Measurements from ENCODE around the gene IL23R. TPM values are rescaled to one million over a fixed set of nuclear protein-coding genes. Genes with fewer than 3 reads are reported as not detected.

The IL23R gene
- total and polyA plus RNA-seq, 4 donors, result 0.06 to 0.20 (median 0.06) TPM; not detected in 1

DNA sequence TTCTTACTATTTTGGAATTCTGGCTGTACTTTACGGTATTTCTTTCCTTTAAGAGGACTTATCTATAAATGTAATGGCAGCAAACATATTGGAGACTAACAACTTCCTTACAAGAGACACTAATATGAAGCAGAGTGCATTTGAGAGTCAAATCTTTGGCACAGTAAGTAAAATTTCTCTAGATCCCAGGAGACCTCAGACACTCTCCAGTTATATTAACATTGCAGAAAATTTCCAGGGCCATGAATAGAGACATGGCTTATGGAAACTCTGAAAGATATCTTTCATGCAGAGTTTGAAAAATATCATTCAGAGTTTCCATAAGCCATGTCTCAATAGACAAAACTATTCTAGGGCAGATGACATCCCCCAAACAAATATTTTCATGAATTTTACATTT, 51.2 kb downstream of the IL23R start:
- Histone ChIP-seq H3K4me1 (ENCODE audit: control insufficient read depth, insufficient read depth, low read length) (no peaks in the 10 kb centered on the region), H3K27me3 (ENCODE audit: control insufficient read depth, insufficient read depth, low read length) (no peaks in the 10 kb centered on the region), H3K27ac (ENCODE audit: low read depth, low read length) (no peak overlapping the region), H3K9me3 (ENCODE audit: control insufficient read depth, insufficient read depth, low read length) (no peaks in the 10 kb centered on the region), H3K36me3 (ENCODE audit: control insufficient read depth, insufficient read depth, low read length) (no peaks in the 10 kb centered on the region), H3K4me3 (ENCODE audit: low read depth, low read length) (no peak overlapping the region)
- no peak for DNase-seq (ENCODE audit: low read depth in 4 of 6, low spot score in 6 of 6)
- no CpG with 5 or more reads among the region's 1 CpG for whole genome bisulfite sequencing (ENCODE audit: insufficient coverage)

- Histone ChIP-seq H3K9me3 (ENCODE audit: control insufficient read depth, insufficient read depth, low read length) (no peaks in the 10 kb centered on the region), H3K4me3 (ENCODE audit: low read depth, low read length) (no peak overlapping the region), H3K27me3 (ENCODE audit: control insufficient read depth, insufficient read depth, low read length) (no peaks in the 10 kb centered on the region), H3K4me1 (ENCODE audit: control insufficient read depth, insufficient read depth, low read length) (no peaks in the 10 kb centered on the region), H3K36me3 (ENCODE audit: control insufficient read depth, insufficient read depth, low read length) (no peaks in the 10 kb centered on the region), H3K27ac (ENCODE audit: low read depth, low read length) (no peak overlapping the region)
- no CpG with 5 or more reads among the region's 1 CpG for WGBS (ENCODE audit: insufficient coverage)
- DNase-seq (ENCODE audit: low read depth in 4 of 6, low spot score in 6 of 6), result peak in 1 of 6 donors; percentile 58
Observed at GRCh38 chr1:67217938-67218337, 51.7 kb downstream of the IL23R start.

GRCh38 chr1:67224856-67225255, 58.6 kb downstream of the IL23R start:
- no peak overlapping the region for H3K4me3 ChIP-seq (ENCODE audit: low read depth, low read length)
- WGBS (ENCODE audit: insufficient coverage), result no CpG with 5 or more reads among the region's 2 CpGs
- no peaks in the 10 kb centered on the region for H3K9me3 ChIP-seq (ENCODE audit: control insufficient read depth, insufficient read depth, low read length)
- H3K27ac ChIP-seq (ENCODE audit: low read depth, low read length), result no peak overlapping the region
- no peaks in the 10 kb centered on the region for H3K4me1 ChIP-seq (ENCODE audit: control insufficient read depth, insufficient read depth, low read length)
- no peaks in the 10 kb centered on the region for H3K27me3 ChIP-seq (ENCODE audit: control insufficient read depth, insufficient read depth, low read length)
- peak in 2 of 6 donors; percentile 7 to 40 for DNase-seq (ENCODE audit: low read depth in 4 of 6, low spot score in 6 of 6)
- H3K36me3 ChIP-seq (ENCODE audit: control insufficient read depth, insufficient read depth, low read length), result no peaks in the 10 kb centered on the region

- Histone ChIP-seq H3K27me3 (ENCODE audit: control insufficient read depth, insufficient read depth, low read length) (no peaks in the 10 kb centered on the region), H3K4me3 (ENCODE audit: low read depth, low read length) (no peak overlapping the region), H3K4me1 (ENCODE audit: control insufficient read depth, insufficient read depth, low read length) (no peaks in the 10 kb centered on the region), H3K36me3 (ENCODE audit: control insufficient read depth, insufficient read depth, low read length) (no peaks in the 10 kb centered on the region), H3K27ac (ENCODE audit: low read depth, low read length) (no peak overlapping the region), H3K9me3 (ENCODE audit: control insufficient read depth, insufficient read depth, low read length) (no peaks in the 10 kb centered on the region)
- no peak for DNase-seq (ENCODE audit: low read depth in 4 of 6, low spot score in 6 of 6)
- WGBS (ENCODE audit: insufficient coverage), result no CpG with 5 or more reads among the region's 3 CpGs
Observed at GRCh38 chr1:67226688-67227087, 60.4 kb downstream of the IL23R start.

DNA sequence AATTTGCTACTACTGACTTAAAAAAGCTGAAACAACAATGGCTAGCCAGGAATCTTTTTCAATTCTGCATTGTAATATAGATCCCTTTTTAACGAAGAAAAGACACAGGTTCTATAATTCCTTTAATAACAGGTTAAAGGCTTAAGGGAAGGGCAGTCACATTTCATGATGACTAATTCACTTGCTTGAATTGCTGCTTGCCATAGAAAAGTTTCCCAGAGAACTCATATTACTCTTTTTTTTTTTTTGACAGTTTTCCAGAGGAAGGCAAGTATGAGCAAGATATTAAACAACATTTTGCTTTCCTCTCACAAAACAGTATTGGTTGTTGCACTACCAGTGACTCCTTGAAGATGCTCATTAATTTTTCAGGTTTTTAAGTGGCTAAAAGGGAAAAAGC, 60.9 kb downstream of the IL23R start:
- no peaks in the 10 kb centered on the region for H3K4me1 ChIP-seq (ENCODE audit: control insufficient read depth, insufficient read depth, low read length)
- H3K9me3 ChIP-seq (ENCODE audit: control insufficient read depth, insufficient read depth, low read length), result no peaks in the 10 kb centered on the region
- no CpG with 5 or more reads among the region's 1 CpG for WGBS (ENCODE audit: insufficient coverage)
- no peak for DNase-seq (ENCODE audit: low read depth in 4 of 6, low spot score in 6 of 6)
- H3K4me3 ChIP-seq (ENCODE audit: low read depth, low read length), result no peak overlapping the region
- no peak overlapping the region for H3K27ac ChIP-seq (ENCODE audit: low read depth, low read length)
- H3K27me3 ChIP-seq (ENCODE audit: control insufficient read depth, insufficient read depth, low read length), result no peaks in the 10 kb centered on the region
- no peaks in the 10 kb centered on the region for H3K36me3 ChIP-seq (ENCODE audit: control insufficient read depth, insufficient read depth, low read length)

GRCh38 chr1:67228791-67229190, 62.5 kb downstream of the IL23R start:
- Histone ChIP-seq H3K4me3 (ENCODE audit: low read depth, low read length) (no peak overlapping the region), H3K27me3 (ENCODE audit: control insufficient read depth, insufficient read depth, low read length) (no peaks in the 10 kb centered on the region), H3K27ac (ENCODE audit: low read depth, low read length) (no peak overlapping the region), H3K36me3 (ENCODE audit: control insufficient read depth, insufficient read depth, low read length) (no peaks in the 10 kb centered on the region), H3K4me1 (ENCODE audit: control insufficient read depth, insufficient read depth, low read length) (no peaks in the 10 kb centered on the region), H3K9me3 (ENCODE audit: control insufficient read depth, insufficient read depth, low read length) (no peaks in the 10 kb centered on the region)
- no peak for DNase-seq (ENCODE audit: low read depth in 4 of 6, low spot score in 6 of 6)

DNA sequence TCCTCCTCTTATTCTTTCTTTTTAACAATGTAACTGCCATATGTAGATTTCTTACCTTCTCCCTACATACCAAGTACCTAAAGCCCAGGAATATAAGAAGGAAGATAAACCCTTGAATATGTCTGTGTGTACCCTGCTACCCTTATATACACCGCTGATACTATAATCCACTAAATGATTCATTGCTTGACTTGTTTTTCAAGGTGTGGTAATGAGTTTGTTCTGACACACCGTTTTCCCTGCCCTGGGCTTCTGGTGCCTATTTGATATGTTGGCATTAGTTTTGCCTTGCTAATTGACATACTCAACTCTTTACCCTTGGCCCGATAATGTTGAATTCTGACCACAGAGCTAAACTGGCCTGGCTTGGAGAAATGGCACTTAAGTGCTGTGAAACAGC, 64.3 kb downstream of the IL23R start:
- H3K27ac ChIP-seq (ENCODE audit: low read depth, low read length), result no peak overlapping the region
- H3K4me1 ChIP-seq (ENCODE audit: control insufficient read depth, insufficient read depth, low read length), result no peaks in the 10 kb centered on the region
- no peaks in the 10 kb centered on the region for H3K9me3 ChIP-seq (ENCODE audit: control insufficient read depth, insufficient read depth, low read length)
- H3K36me3 ChIP-seq (ENCODE audit: control insufficient read depth, insufficient read depth, low read length), result no peaks in the 10 kb centered on the region
- H3K27me3 ChIP-seq (ENCODE audit: control insufficient read depth, insufficient read depth, low read length), result no peaks in the 10 kb centered on the region
- no CpG with 5 or more reads among the region's 3 CpGs for WGBS (ENCODE audit: insufficient coverage)
- no peak overlapping the region for H3K4me3 ChIP-seq (ENCODE audit: low read depth, low read length)
- DNase-seq (ENCODE audit: low read depth in 4 of 6, low spot score in 6 of 6), result no peak

- Histone ChIP-seq H3K9me3 (ENCODE audit: control insufficient read depth, insufficient read depth, low read length) (no peaks in the 10 kb centered on the region), H3K27me3 (ENCODE audit: control insufficient read depth, insufficient read depth, low read length) (no peaks in the 10 kb centered on the region), H3K4me3 (ENCODE audit: low read depth, low read length) (no peak overlapping the region), H3K36me3 (ENCODE audit: control insufficient read depth, insufficient read depth, low read length) (no peaks in the 10 kb centered on the region), H3K27ac (ENCODE audit: low read depth, low read length) (no peak overlapping the region), H3K4me1 (ENCODE audit: control insufficient read depth, insufficient read depth, low read length) (no peaks in the 10 kb centered on the region)
- DNase-seq (ENCODE audit: low read depth in 4 of 6, low spot score in 6 of 6), result no peak
- WGBS (ENCODE audit: insufficient coverage), result no CpG with 5 or more reads among the region's 3 CpGs
Observed at GRCh38 chr1:67236277-67236676, 70.0 kb downstream of the IL23R start.

DNA sequence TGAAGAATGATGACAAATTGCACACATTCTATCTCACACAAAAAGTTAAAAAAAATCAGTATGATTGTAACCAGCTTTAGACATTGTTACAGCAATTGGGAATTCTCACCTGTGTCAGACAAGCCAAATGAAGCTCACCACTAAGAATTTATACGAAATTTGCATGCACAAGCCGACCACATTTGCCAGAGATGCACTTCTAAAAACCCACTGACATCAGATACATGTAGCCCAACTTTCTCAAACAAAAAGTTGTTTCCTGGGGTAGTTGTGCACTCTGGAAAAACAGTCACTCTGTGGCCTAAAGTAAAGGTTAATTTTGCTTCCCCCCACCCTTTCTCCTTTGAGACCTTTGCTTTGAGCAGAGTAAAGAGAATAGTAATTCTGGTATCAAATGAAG, 73.5 kb downstream of the IL23R start:
- no peak overlapping the region for H3K27ac ChIP-seq (ENCODE audit: low read depth, low read length)

DNA sequence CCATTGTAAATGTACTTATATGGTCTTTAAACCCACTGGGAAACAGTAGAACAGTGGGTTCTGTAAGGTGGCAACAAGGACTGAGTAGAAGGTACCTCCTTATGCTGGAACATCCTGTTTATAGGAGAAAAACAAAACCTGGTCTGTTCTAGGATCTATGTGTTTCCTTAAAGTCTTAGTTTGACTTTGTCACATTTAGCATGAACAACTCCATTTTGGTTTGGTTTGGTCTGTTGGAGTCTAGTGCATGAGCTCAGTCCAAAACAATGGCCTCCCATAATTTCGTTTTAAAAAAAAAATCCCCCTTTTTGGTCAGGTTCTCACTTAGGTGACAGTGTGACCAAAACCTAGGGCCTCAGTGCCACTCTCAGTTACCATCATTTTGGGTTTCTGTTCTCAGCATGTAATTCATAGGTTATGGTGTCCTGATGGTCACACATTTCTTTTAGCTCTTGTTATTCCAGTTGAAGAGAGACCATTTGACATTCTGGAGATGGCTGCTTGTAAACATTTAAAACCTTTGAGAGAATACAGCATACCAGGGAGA, 75.0 kb downstream of the IL23R start:
- Histone ChIP-seq H3K36me3 (ENCODE audit: control insufficient read depth, insufficient read depth, low read length) (no peaks in the 10 kb centered on the region), H3K9me3 (ENCODE audit: control insufficient read depth, insufficient read depth, low read length) (no peaks in the 10 kb centered on the region), H3K4me3 (ENCODE audit: low read depth, low read length) (no peak overlapping the region), H3K27me3 (ENCODE audit: control insufficient read depth, insufficient read depth, low read length) (no peaks in the 10 kb centered on the region), H3K27ac (ENCODE audit: low read depth, low read length) (no peak overlapping the region), H3K4me1 (ENCODE audit: control insufficient read depth, insufficient read depth, low read length) (no peaks in the 10 kb centered on the region)
- DNase-seq (ENCODE audit: low read depth in 4 of 6, low spot score in 6 of 6), result no peak
- no CpG with 5 or more reads among the region's 1 CpG for WGBS (ENCODE audit: insufficient coverage)

More for the DNA sequence above, 73.5 kb downstream of the IL23R start:
- no peaks in the 10 kb centered on the region for H3K4me1 ChIP-seq (ENCODE audit: control insufficient read depth, insufficient read depth, low read length)
- WGBS (ENCODE audit: insufficient coverage), result no CpG with 5 or more reads among the region's 2 CpGs
- H3K4me3 ChIP-seq (ENCODE audit: low read depth, low read length), result no peak overlapping the region
- H3K36me3 ChIP-seq (ENCODE audit: control insufficient read depth, insufficient read depth, low read length), result no peaks in the 10 kb centered on the region
- no peaks in the 10 kb centered on the region for H3K9me3 ChIP-seq (ENCODE audit: control insufficient read depth, insufficient read depth, low read length)
- no peak for DNase-seq (ENCODE audit: low read depth in 4 of 6, low spot score in 6 of 6)
- H3K27me3 ChIP-seq (ENCODE audit: control insufficient read depth, insufficient read depth, low read length), result no peaks in the 10 kb centered on the region
